Measurements from ENCODE around the gene EPHB1. TPM values are rescaled to one million over a fixed set of nuclear protein-coding genes. Genes with fewer than 3 reads are reported as not detected.

EPHB1 gene
- total RNA-seq, 1 donor from 2014 or later: 1.3 TPM

DNA sequence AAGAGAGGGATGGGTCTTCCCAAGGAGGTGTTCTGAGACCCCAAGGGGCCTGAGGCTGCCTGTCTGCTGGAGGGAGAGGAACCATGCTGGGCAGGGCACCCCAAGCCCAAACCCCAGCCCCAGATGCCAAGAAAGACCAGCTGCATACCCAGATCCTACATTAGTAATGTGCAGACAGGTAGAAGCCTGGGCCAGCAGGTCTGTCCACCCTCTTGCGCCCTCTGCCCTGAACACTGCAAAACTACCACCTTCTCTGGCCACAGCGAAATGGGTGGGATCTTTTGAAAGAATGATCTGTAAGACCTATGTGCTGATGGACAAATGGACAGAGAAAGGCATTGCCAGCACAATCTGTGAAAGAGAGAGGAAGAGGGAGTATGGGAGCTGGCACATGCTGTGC is 283.2 kb downstream of the EPHB1 start:
- no peak for DNase-seq (ENCODE audit: low spot score in 2 of 2, unreplicated experiment in 2 of 2)
- no peaks in the 10 kb centered on the region for H3K36me3 Mint-ChIP-seq
- peaks cover 28% of the 10 kb centered on the region for H3K27me3 Mint-ChIP-seq (ENCODE audit: low read depth)
- no peak for TF ChIP-seq CTCF (IDR thresholded peaks at IDR 0.05; ENCODE audit: unreplicated experiment)
- H3K9me3 Mint-ChIP-seq: peaks cover 11% of the 10 kb centered on the region
- no peak overlapping the region for H3K4me3 Mint-ChIP-seq
- no peaks in the 10 kb centered on the region for H3K4me1 Mint-ChIP-seq
- no peak overlapping the region for H3K27ac Mint-ChIP-seq

- Mint-ChIP-seq H3K27ac (no peak overlapping the region), H3K27me3 (ENCODE audit: low read depth) (peaks cover 29% of the 10 kb centered on the region), H3K36me3 (no peaks in the 10 kb centered on the region), H3K4me3 (no peak overlapping the region), H3K9me3 (peaks cover 5% of the 10 kb centered on the region), H3K4me1 (no peaks in the 10 kb centered on the region)
- TF ChIP-seq CTCF (IDR thresholded peaks at IDR 0.05; ENCODE audit: unreplicated experiment): no peak
- DNase-seq (ENCODE audit: low spot score in 2 of 2, unreplicated experiment in 2 of 2): no peak
Measured at GRCh38 chr3:135079095-135079494, 284.0 kb downstream of the EPHB1 start.

DNA sequence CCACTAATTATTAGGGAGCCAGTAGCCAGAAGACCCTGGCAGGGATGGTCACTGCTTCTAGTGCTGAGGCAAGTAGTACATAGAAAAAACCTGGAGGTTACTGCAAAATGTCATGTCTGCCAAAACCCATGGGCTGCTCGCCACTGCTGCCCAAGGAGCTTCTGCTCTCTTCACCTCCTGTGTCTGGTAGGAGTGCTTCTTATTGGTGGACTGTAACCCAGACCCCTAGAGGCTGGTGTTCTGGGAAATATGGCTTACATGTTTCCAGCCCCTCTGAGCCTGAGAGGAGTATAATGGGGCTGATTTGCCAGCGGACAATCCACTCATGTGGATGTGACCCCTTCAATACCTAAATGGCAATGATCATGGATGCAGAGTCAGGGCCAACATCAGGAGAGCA is 286.4 kb downstream of the EPHB1 start:
- no peak for TF ChIP-seq CTCF (IDR thresholded peaks at IDR 0.05; ENCODE audit: unreplicated experiment)
- Mint-ChIP-seq H3K9me3 (peaks cover 4% of the 10 kb centered on the region), H3K27ac (no peak overlapping the region), H3K36me3 (no peaks in the 10 kb centered on the region), H3K4me1 (no peaks in the 10 kb centered on the region), H3K4me3 (no peak overlapping the region), H3K27me3 (ENCODE audit: low read depth) (peaks cover 34% of the 10 kb centered on the region)
- no peak for DNase-seq (ENCODE audit: low spot score in 2 of 2, unreplicated experiment in 2 of 2)

DNA sequence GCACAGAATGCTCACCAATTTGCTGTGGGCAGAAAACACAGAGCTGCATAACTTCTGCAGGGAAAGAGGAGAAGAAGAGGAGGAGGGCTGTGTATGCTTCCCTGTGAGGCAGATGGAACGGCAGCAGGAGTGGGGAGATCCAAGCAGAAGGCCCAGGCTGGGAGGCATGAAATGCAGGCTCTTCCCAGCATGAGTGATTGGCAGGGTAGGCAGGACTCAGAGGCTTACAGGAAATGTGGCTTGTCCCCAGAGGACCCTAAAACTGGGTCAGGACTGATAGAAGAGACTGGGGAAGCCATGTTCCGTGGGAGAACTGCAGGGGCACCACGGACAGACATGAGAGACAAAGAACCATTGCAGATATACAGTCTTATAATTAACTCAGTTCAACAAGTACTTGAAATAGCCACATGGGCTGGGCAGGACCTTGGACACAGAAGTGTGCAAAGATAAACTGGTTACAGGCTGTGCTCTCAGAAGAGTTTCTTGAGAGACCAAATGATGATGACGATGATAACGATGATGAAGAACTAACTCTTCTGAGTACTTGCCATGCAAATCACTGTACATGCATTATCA is 286.9 kb downstream of the EPHB1 start:
- Mint-ChIP-seq H3K36me3 (no peaks in the 10 kb centered on the region), H3K4me1 (no peaks in the 10 kb centered on the region), H3K27ac (no peak overlapping the region), H3K9me3 (no peaks in the 10 kb centered on the region), H3K4me3 (no peak overlapping the region), H3K27me3 (ENCODE audit: low read depth) (peaks cover 36% of the 10 kb centered on the region)
- no peak for TF ChIP-seq CTCF (IDR thresholded peaks at IDR 0.05; ENCODE audit: unreplicated experiment)
- DNase-seq (ENCODE audit: low spot score in 2 of 2, unreplicated experiment in 2 of 2): no peak

GRCh38 chr3:135082706-135083105 is 287.6 kb downstream of the EPHB1 start:
- Mint-ChIP-seq H3K4me3 (no peak overlapping the region), H3K9me3 (no peaks in the 10 kb centered on the region), H3K4me1 (no peaks in the 10 kb centered on the region), H3K27me3 (ENCODE audit: low read depth) (peaks cover 40% of the 10 kb centered on the region), H3K36me3 (no peaks in the 10 kb centered on the region), H3K27ac (no peak overlapping the region)
- no peak for TF ChIP-seq CTCF (IDR thresholded peaks at IDR 0.05; ENCODE audit: unreplicated experiment)
- no peak for DNase-seq (ENCODE audit: low spot score in 2 of 2, unreplicated experiment in 2 of 2)

DNA sequence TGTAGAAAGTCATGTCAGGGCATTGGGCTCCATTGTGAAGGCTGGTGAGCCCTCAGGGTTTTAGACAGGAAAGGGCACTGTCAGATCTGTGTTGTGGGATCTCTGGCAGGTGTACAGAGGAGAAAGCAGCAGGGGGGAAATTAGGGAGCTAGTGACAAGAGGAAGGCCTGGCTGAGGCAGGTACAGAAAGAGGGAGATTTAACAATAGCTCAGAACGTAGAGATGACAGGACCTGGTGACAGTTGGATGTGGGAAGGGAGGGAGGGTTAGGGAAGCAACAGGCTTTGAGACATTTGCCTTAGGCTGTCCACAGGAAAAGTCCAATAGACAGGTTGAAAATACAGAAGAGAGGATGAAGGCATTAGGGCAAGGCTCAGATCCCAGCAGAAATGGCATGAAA is 288.1 kb downstream of the EPHB1 start:
- Mint-ChIP-seq H3K27ac (no peak overlapping the region), H3K9me3 (no peaks in the 10 kb centered on the region), H3K27me3 (ENCODE audit: low read depth) (peaks cover 43% of the 10 kb centered on the region), H3K36me3 (no peaks in the 10 kb centered on the region), H3K4me1 (no peaks in the 10 kb centered on the region), H3K4me3 (no peak overlapping the region)
- DNase-seq (ENCODE audit: low spot score in 2 of 2, unreplicated experiment in 2 of 2): no peak
- no peak for TF ChIP-seq CTCF (IDR thresholded peaks at IDR 0.05; ENCODE audit: unreplicated experiment)
